GM12892 (cell line): Measurements from ENCODE around the gene KIAA0513.

Experiments
- DNase-seq: peaks from one replicate; pipeline ENCODE4 v3.0.0; 2011; ENCODE audit not compliant: insufficient read length
- FAIRE-seq: peaks from 2 replicates; lab custom pipeline; 2011; peaks lifted over from hg19 to GRCh38; lab: Jason Lieb, UNC
- POLR2A ChIP-seq: IDR thresholded peaks from 2 replicates; pipeline ENCODE4 v1.6.1; 2011; ENCODE audit warnings: low read depth, low read length, control low read depth
- POLR2AphosphoS5 ChIP-seq: IDR thresholded peaks from 2 replicates; pipeline ENCODE4 v1.6.1; 2011; ENCODE audit warnings: low read depth, low read length, control low read depth
- TAF1 ChIP-seq: IDR thresholded peaks from 2 replicates; pipeline ENCODE4 v1.6.1; 2011; ENCODE audit warnings: low read depth, mild to moderate bottlenecking, control low read depth, low read length, borderline replicate concordance

Gene KIAA0513

GRCh38 chr16:85088570-85089199 is 61.1 kb downstream of the KIAA0513 start:
- no peak for FAIRE-seq
- TF ChIP-seq TAF1, result no peak
- TF ChIP-seq POLR2A, result no peak
- TF ChIP-seq POLR2AphosphoS5, result no peak
- DNase-seq, result no peak

- TF ChIP-seq POLR2A, result no peak
- TF ChIP-seq POLR2AphosphoS5, result no peak
- no peak for TF ChIP-seq TAF1
- no peak for FAIRE-seq
- no peak for DNase-seq
Measured at GRCh38 chr16:85089525-85089924, 61.9 kb downstream of the KIAA0513 start.

- DNase-seq (no peak), FAIRE-seq (no peak)
- no peak for TF ChIP-seq POLR2AphosphoS5
- TF ChIP-seq POLR2A, result no peak
- no peak for TF ChIP-seq TAF1
Measured at GRCh38 chr16:85090181-85090580, 62.6 kb downstream of the KIAA0513 start.

- DNase-seq (no peak), FAIRE-seq (no peak)
- TF ChIP-seq POLR2A (no peak), TAF1 (no peak), POLR2AphosphoS5 (no peak)
Measured at GRCh38 chr16:85090873-85091521, 63.4 kb downstream of the KIAA0513 start.

GRCh38 chr16:85091522-85091910 is 63.9 kb downstream of the KIAA0513 start:
- no peak for FAIRE-seq
- TF ChIP-seq TAF1 (no peak), POLR2AphosphoS5 (no peak), POLR2A (no peak)

GRCh38 chr16:85092309-85092708 is 64.7 kb downstream of the KIAA0513 start:
- no peak for FAIRE-seq
- DNase-seq, result no peak
- TF ChIP-seq TAF1 (no peak), POLR2AphosphoS5 (no peak), POLR2A (no peak)

More at GRCh38 chr16:85091522-85091910, 63.9 kb downstream of the KIAA0513 start:
- DNase-seq, result no peak

- no peak for TF ChIP-seq POLR2A
- TF ChIP-seq TAF1, result no peak
- no peak for TF ChIP-seq POLR2AphosphoS5
- FAIRE-seq (no peak), DNase-seq (no peak)
Measured at GRCh38 chr16:85092851-85093250, 65.3 kb downstream of the KIAA0513 start.

GRCh38 chr16:85093705-85094104 is 66.1 kb downstream of the KIAA0513 start:
- no peak for FAIRE-seq
- no peak for DNase-seq
- no peak for TF ChIP-seq POLR2AphosphoS5
- TF ChIP-seq TAF1, result no peak
- TF ChIP-seq POLR2A, result no peak

- DNase-seq (no peak), FAIRE-seq (no peak)
- no peak for TF ChIP-seq POLR2A
- no peak for TF ChIP-seq TAF1
- no peak for TF ChIP-seq POLR2AphosphoS5
Measured at GRCh38 chr16:85094176-85094805, 66.7 kb downstream of the KIAA0513 start.

- TF ChIP-seq POLR2AphosphoS5 (no peak), POLR2A (no peak), TAF1 (no peak)
- FAIRE-seq (no peak), DNase-seq (no peak)
Measured at GRCh38 chr16:85094812-85095211, 67.2 kb downstream of the KIAA0513 start.

- DNase-seq (no peak), FAIRE-seq (no peak)
- no peak for TF ChIP-seq POLR2A
- no peak for TF ChIP-seq TAF1
- no peak for TF ChIP-seq POLR2AphosphoS5
Measured at GRCh38 chr16:85096921-85097320, 69.3 kb downstream of the KIAA0513 start.

- FAIRE-seq, result no peak
- TF ChIP-seq POLR2AphosphoS5, result no peak
- DNase-seq, result no peak
Measured at GRCh38 chr16:85098565-85098964, 71.0 kb downstream of the KIAA0513 start.

GRCh38 chr16:85100265-85100664 is 72.7 kb downstream of the KIAA0513 start:
- FAIRE-seq (no peak), DNase-seq (no peak)

More at GRCh38 chr16:85100265-85100664, 72.7 kb downstream of the KIAA0513 start:
- TF ChIP-seq POLR2A, result no peak
- no peak for TF ChIP-seq TAF1
- TF ChIP-seq POLR2AphosphoS5, result no peak
